ENCODE results near the gene C5orf34.

DNA sequence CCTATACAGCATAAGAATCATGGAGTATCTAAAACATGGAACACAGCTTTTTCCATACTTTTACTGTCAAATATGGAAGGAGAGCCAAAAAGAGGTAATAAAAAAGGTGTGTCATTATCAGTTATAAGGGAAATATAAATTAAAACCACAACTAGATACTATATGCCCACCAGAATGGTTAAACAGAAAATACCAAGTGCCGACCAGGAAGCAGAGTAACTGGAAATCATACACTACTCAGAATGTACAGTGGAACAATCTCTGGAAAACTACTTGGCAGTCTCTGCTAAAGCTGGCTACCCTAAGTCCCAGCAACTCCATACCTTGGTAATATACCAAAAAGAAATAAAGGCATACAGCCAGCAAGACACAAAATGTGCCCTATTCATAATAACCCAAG, 39.5 kb upstream of the C5orf34 start:
- TF ChIP-seq, protein P1, sequence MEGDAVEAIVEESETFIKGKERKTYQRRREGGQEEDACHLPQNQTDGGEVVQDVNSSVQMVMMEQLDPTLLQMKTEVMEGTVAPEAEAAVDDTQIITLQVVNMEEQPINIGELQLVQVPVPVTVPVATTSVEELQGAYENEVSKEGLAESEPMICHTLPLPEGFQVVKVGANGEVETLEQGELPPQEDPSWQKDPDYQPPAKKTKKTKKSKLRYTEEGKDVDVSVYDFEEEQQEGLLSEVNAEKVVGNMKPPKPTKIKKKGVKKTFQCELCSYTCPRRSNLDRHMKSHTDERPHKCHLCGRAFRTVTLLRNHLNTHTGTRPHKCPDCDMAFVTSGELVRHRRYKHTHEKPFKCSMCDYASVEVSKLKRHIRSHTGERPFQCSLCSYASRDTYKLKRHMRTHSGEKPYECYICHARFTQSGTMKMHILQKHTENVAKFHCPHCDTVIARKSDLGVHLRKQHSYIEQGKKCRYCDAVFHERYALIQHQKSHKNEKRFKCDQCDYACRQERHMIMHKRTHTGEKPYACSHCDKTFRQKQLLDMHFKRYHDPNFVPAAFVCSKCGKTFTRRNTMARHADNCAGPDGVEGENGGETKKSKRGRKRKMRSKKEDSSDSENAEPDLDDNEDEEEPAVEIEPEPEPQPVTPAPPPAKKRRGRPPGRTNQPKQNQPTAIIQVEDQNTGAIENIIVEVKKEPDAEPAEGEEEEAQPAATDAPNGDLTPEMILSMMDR (IDR thresholded peaks at IDR 0.05; ENCODE audit: insufficient read depth, low read length), result no peak
- TF ChIP-seq POLR2AphosphoS5 (IDR thresholded peaks at IDR 0.05; ENCODE audit: low read depth), result no peak

Data from HL-60 (cell line).